HG03064 (cell line): ENCODE results near the gene BIVM.
A peak's percentile ranks its signal among the peaks of the same experiment; 100 is the strongest.

Experiments used
- ATAC-seq: cut with Tn5 transposase; IDR thresholded peaks from one replicate; pipeline ENCODE4 v1.9.1; 2021; ENCODE audit warnings: low read depth; ENCODE audit not compliant: unreplicated experiment

Gene BIVM

GRCh38 chr13:102784483-102784882, 14.4 kb upstream of the BIVM start:
- ATAC-seq = no peak

- no peak for ATAC-seq
Observed at GRCh38 chr13:102788683-102789082, 10.2 kb upstream of the BIVM start.

GRCh38 chr13:102792396-102792795, 6.5 kb upstream of the BIVM start:
- ATAC-seq = no peak

GRCh38 chr13:102793611-102794355, 5.1 kb upstream of the BIVM start:
- no peak for ATAC-seq

GRCh38 chr13:102799426-102800144, 666 bp downstream of the BIVM start:
- ATAC-seq = peak; percentile 8

GRCh38 chr13:102800145-102801041, 1.5 kb downstream of the BIVM start:
- peak; percentile 66 for ATAC-seq

- ATAC-seq = no peak
Observed at GRCh38 chr13:102805680-102806079, 6.8 kb downstream of the BIVM start.

- no peak for ATAC-seq
Observed at GRCh38 chr13:102807699-102808098, 8.8 kb downstream of the BIVM start.

GRCh38 chr13:102812611-102813287, 13.8 kb downstream of the BIVM start:
- no peak for ATAC-seq

- ATAC-seq = no peak
Observed at GRCh38 chr13:102814025-102814607, 15.2 kb downstream of the BIVM start.

- no peak for ATAC-seq
Observed at GRCh38 chr13:102814793-102815192, 15.9 kb downstream of the BIVM start.

GRCh38 chr13:102815788-102816187, 16.9 kb downstream of the BIVM start:
- no peak for ATAC-seq

- ATAC-seq = no peak
Observed at GRCh38 chr13:102816708-102817107, 17.8 kb downstream of the BIVM start.

- no peak for ATAC-seq
Observed at GRCh38 chr13:102817241-102817640, 18.3 kb downstream of the BIVM start.

- no peak for ATAC-seq
Observed at GRCh38 chr13:102817907-102818306, 19.0 kb downstream of the BIVM start.

GRCh38 chr13:102825400-102825799, 26.5 kb downstream of the BIVM start:
- ATAC-seq = no peak

- ATAC-seq = no peak
Observed at GRCh38 chr13:102825921-102826706, 27.2 kb downstream of the BIVM start.

- no peak for ATAC-seq
Observed at GRCh38 chr13:102830646-102831045, 31.7 kb downstream of the BIVM start.

- ATAC-seq = no peak
Observed at GRCh38 chr13:102836471-102836870, 37.6 kb downstream of the BIVM start.
